Thymus (tissue), 11 donors: ENCODE measurements around the gene PHF20. TPM values are rescaled to one million over a fixed set of nuclear protein-coding genes. Genes with fewer than 3 reads are reported as not detected.
"Not testable (repeated sequence)": the region's sequence is repeated elsewhere in the genome, so short reads cannot be mapped to it uniquely, and the experiment has no call there.

Experiments
- DNase-seq, 9 donors: peaks; one replicate each; pipeline ENCODE4 v3.0.0-alpha.2; 2013; ENCODE audit warnings: low spot score in 9 of 9, low read depth in 6 of 9, missing footprints in 1 of 9
- H3K27ac ChIP-seq, 2 donors: one replicate each; pipeline ENCODE4 v1.5.1; 2013; ENCODE audit warnings: control low read depth in 1 of 2, low read depth in 1 of 2, low read length in 1 of 2, mild to moderate bottlenecking in 1 of 2, moderate library complexity in 1 of 2
- H3K27me3 ChIP-seq, 2 donors: one replicate each; pipeline ENCODE4 v1.5.1; 2013; ENCODE audit warnings: low read length in 1 of 2; ENCODE audit not compliant: control insufficient read depth in 2 of 2, insufficient read depth in 1 of 2
- H3K36me3 ChIP-seq, 2 donors: one replicate each; pipeline ENCODE4 v1.5.1; 2013; ENCODE audit warnings: low read length in 1 of 2, mild to moderate bottlenecking in 1 of 2, moderate library complexity in 1 of 2; ENCODE audit not compliant: control insufficient read depth in 2 of 2, insufficient read depth in 2 of 2
- H3K4me1 ChIP-seq, 2 donors: one replicate each; pipeline ENCODE4 v1.5.1; 2013; ENCODE audit warnings: low read length in 2 of 2; ENCODE audit not compliant: control insufficient read depth in 2 of 2, insufficient read depth in 2 of 2
- H3K4me3 ChIP-seq, 2 donors: one replicate each; pipeline ENCODE4 v1.5.1; 2013; ENCODE audit warnings: low read length in 2 of 2, control low read depth in 1 of 2, mild to moderate bottlenecking in 1 of 2
- H3K9me3 ChIP-seq, 2 donors: one replicate each; pipeline ENCODE4 v1.5.1; 2013; ENCODE audit warnings: low read length in 1 of 2, mild to moderate bottlenecking in 1 of 2; ENCODE audit not compliant: control insufficient read depth in 2 of 2, insufficient read depth in 1 of 2
- WGBS: extraction: QIAGEN DNeasy Blood & Tissue Kit; methylation state at CpG from one replicate; pipeline ENCODE4 v1.1.7; 2013; 5-methylcytosine and 5-hydroxymethylcytosine counted together
- polyA plus RNA-seq: library from polyadenylated mRNA; stranded (reverse); fragments of 200-250 nt; gene quantifications from one replicate; pipeline ENCODE4 v1.2.3, GENCODE V29; 2013
- total RNA-seq: library from RNA; stranded (reverse); fragments of 120-200 nt; gene quantifications from one replicate; pipeline ENCODE4 v1.2.4, GENCODE V29; 2013
- donor health status: healthy.

Gene PHF20
- total and polyA plus RNA-seq, 2 donors, result 35.6 to 39.7 TPM

DNA sequence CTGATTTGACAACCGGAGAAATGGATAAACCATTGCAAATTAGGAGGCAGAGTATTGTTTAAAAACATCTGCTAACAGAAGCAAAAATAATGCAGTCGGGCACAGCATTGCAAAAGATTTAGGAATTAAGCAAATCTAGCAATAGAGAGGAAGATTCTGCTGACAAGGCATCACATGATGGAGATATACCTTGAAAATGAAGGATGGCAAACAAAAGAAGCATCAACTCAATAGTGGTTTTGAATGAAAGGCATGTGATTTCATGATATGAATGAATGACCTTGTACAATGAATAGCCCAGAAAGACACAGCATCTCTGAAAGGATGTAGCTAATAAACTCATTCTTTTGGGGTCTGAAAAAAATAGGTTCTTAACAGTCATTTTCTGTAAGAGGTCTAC is 21.2 kb upstream of the PHF20 start:
- Histone ChIP-seq H3K27me3 (no peaks in the 10 kb centered on the region), H3K36me3 (no peaks in the 10 kb centered on the region), H3K27ac (no peak overlapping the region), H3K4me3 (no peak overlapping the region), H3K9me3 (no peaks in the 10 kb centered on the region), H3K4me1 (peaks cover 0 to 5% of the 10 kb centered on the region in 2 donors)
- 93% methylated on average over 2 of the region's 2 CpGs for WGBS
- no peak for DNase-seq

DNA sequence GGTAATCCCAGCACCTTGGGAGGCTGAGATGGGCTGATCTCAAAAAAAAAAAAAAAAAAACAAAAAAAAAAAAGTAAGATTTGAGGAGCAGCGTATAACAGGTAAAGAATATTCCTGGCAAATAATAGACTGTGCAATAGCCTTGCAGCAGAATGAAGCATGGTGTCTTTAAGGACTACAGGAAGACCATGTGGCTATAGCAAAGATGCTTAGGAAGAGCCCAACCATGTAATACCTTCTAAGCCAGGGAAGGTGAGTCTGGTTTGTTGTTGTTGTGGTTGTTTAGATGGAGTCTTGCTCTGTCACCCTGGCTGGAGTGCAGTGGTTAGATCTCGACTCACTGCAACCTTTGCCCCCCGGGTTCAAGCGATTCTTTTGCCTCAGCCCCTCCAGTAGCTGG is 15.4 kb upstream of the PHF20 start:
- Histone ChIP-seq H3K4me1 (peaks cover 0 to 12% of the 10 kb centered on the region in 2 donors), H3K9me3 (no peaks in the 10 kb centered on the region), H3K27ac (no peak overlapping the region), H3K27me3 (no peaks in the 10 kb centered on the region), H3K36me3 (no peaks in the 10 kb centered on the region), H3K4me3 (no peak overlapping the region)
- no peak for DNase-seq
- WGBS, result 97% methylated on average over 4 of the region's 4 CpGs

DNA sequence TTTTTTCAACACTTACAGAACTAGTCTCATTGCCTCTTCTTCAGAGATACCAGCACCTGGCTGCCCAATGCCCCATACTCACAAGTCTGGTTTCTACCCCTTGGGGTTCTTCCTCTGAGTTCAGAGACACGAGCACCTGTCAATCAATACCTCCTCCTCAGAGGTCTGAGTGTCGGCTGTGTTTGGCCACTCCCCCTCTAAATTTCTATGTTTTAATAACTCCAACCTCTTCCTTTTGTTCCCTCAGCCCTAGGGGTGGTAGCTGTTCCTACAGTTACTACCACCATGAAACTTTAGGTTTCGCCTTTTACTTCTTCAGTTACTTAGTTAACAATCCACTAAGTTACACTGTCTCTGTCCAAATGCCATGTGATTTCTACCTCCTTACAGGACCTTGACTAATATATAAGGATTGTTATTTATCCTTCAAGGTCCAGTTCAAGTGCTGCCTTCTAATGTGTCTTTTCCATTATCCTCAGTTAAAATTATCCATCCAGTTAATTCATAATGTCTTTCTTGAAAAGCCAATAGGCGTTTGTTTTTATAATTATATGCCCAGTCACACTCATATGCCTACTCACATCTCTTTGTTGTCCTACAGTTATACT is 14.6 kb upstream of the PHF20 start:
- WGBS, result 65% methylated on average over 4 of the region's 4 CpGs
- no peak overlapping the region for H3K27ac ChIP-seq

DNA sequence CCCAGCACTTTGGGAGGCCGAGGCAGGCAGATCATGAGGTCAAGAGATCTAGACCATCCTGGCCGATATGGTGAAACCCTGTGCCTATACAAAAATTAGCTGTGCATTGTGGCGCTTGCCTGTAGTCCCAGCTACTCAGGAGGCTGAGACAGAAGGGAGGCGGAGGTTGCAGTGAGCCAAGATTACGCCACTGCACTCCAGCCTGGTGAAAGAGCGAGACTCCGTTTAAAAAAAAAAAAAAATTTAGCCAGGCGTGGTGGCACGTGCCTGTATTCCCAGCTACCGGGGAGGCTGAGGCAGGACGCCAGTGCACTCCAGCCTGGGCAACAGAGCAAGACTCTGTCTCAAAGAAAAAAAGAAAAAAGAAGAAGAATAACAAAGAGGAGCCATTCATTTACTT is 10.3 kb upstream of the PHF20 start:
- not testable (repeated sequence) for H3K36me3 ChIP-seq, H3K4me3 ChIP-seq, H3K27ac ChIP-seq, H3K4me1 ChIP-seq, H3K27me3 ChIP-seq, H3K9me3 ChIP-seq, DNase-seq
- 98% methylated on average over 11 of the region's 11 CpGs for WGBS

More for the DNA sequence above, 14.6 kb upstream of the PHF20 start:
- peaks cover 0 to 12% of the 10 kb centered on the region in 2 donors for H3K4me1 ChIP-seq
- H3K4me3 ChIP-seq, result no peak overlapping the region
- H3K27me3 ChIP-seq, result no peaks in the 10 kb centered on the region
- no peaks in the 10 kb centered on the region for H3K36me3 ChIP-seq
- DNase-seq, result peak in 1 of 9 donors; percentile 25
- no peaks in the 10 kb centered on the region for H3K9me3 ChIP-seq

DNA sequence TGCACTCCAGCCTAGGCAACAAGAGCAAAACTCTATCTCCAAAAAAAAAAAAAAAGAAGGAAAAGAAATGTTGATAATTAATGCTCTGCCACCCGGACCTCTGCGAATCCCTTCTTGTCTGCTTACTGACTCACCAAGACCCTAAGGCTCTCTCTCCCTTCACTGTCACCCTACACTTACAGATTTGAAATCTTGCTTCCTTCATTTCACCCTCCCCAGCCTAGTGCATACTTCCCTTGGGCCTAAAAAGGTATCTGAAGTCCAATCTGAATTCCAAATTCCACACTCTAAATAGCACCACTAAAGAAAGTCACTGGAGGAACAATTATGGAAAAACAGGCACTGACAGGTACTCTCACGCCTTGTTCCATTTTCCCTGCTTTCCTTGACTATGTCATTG is 9.4 kb upstream of the PHF20 start:
- no peaks in the 10 kb centered on the region for H3K27me3 ChIP-seq
- DNase-seq, result no peak
- no peak overlapping the region for H3K4me3 ChIP-seq
- no peak overlapping the region for H3K27ac ChIP-seq
- H3K36me3 ChIP-seq, result no peaks in the 10 kb centered on the region
- 98% methylated on average over 3 of the region's 3 CpGs for WGBS
- H3K9me3 ChIP-seq, result no peaks in the 10 kb centered on the region
- peaks cover 0 to 9% of the 10 kb centered on the region in 2 donors for H3K4me1 ChIP-seq

DNA sequence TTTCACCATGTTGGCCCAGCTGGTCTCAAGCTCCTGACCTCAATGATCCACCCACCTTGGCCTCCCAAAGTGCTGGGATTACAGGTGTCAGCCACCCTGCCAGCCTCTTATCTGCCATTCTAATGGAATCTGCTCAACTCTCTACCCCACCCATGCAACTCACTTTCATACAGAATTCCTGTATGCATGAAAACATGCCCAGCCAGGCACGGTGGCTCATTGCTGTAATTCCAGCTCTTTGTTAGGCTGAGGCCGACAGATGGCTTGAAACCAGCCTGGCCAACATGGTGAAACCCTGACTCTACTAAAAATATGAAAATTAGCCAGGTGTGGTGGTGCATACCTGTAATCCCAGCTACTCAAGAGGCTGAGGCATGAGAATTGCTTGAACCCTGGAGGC is 6.9 kb upstream of the PHF20 start:
- not testable (repeated sequence) for H3K4me3 ChIP-seq, H3K36me3 ChIP-seq, H3K27ac ChIP-seq, H3K9me3 ChIP-seq, H3K27me3 ChIP-seq, DNase-seq
- WGBS, result 95% methylated on average over 2 of the region's 2 CpGs
- peaks cover 10 to 31% of the 10 kb centered on the region in 2 donors for H3K4me1 ChIP-seq

DNA sequence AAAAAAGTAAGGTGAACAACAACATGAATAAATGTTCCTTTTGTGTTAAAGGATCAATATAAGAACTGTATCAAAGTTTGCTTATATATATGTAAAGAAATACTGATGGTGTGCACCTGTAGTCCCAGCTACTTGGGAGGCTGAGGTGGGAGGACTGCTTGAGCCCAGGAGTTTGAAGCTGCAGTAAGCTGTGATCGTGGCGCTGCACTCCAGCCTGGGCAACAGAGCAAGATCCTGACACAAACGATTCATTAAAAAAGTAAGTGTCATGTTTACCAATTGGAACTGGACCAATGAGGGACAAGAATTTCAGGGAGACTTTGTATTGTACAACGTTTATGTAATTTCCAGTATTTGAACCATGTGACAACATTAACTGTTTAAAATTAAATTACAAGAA is 5.0 kb upstream of the PHF20 start:
- H3K36me3 ChIP-seq, result no peaks in the 10 kb centered on the region
- no peaks in the 10 kb centered on the region for H3K27me3 ChIP-seq
- no peak for DNase-seq
- peaks cover 0 to 13% of the 10 kb centered on the region in 2 donors for H3K9me3 ChIP-seq
- peaks cover 13 to 45% of the 10 kb centered on the region in 2 donors for H3K4me1 ChIP-seq
- H3K27ac ChIP-seq, result no peak overlapping the region
- no peak overlapping the region for H3K4me3 ChIP-seq
- 92% methylated on average over 4 of the region's 4 CpGs for WGBS

DNA sequence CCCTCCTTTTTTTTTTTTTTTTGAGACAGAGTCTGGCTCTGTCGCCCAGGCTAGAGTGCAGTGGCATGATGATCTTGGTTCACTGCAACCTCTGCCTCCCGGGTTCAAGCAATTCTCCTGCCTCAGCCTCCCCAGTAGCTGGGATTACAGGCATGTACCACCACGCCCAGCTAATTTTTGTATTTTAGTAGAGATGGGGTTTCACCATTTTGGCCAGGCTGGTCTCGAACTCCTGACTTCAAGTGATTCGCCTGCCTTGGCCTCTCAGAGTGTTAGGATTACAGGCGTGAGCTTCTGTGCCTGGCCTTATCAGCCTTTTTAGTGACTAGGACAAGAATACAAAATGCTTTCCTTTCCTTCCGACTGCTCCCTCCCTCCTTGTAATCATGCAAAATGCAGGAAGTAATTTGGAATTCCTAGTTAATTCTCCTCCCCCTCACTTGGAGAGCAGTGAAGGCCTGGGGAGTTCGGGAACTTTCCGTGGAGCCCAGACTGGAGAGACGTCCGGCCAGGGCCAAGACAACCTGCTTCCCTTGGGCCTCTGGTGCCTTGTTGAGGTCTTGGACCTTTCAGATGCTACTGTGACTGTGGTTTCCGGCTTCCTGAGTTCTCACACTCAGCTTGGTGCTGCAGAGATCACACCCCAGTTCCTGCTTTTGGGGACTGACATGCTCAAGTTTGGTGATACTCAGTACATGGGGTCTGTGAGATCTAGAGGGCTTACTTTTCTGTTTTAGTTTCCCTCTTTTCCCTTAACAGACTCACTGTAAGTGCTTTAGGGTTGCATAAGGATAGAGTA is 3.9 kb upstream of the PHF20 start:
- peak in 8 of 9 donors; percentile 55 to 93 (median 78) for DNase-seq
- Histone ChIP-seq H3K27ac (peak overlapping the region; percentile 87 to 99), H3K4me3 (peak overlapping the region; percentile 7 to 39), H3K27me3 (no peaks in the 10 kb centered on the region), H3K4me1 (peaks cover 17 to 50% of the 10 kb centered on the region in 2 donors), H3K9me3 (peaks cover 0 to 13% of the 10 kb centered on the region in 2 donors), H3K36me3 (no peaks in the 10 kb centered on the region)
- 28% methylated on average over 12 of the region's 12 CpGs for WGBS
